AG04449 (cell line): ENCODE data around the gene MRM1.
"Not testable (repeated sequence)": the region's sequence is repeated elsewhere in the genome, so short reads cannot be mapped to it uniquely, and the experiment has no call there.

ENCODE experiments used
- CTCF ChIA-PET: fragments of 350-600 bp; formaldehyde crosslinking; extraction: SDS; loops from one replicate; lab custom pipeline; 2021; ENCODE audit warnings: antibody characterized with exemption; lab: Yijun Ruan, JAX
- POLR2A ChIA-PET: fragments of 400-600, 350-600 bp; formaldehyde crosslinking; extraction: SDS; loops from one replicate; lab custom pipeline; 2020; ENCODE audit warnings: antibody characterized with exemption, inconsistent platforms; lab: Yijun Ruan, JAX
- DNase-seq: peaks from one replicate; pipeline ENCODE4 v3.0.0-alpha.2; 2010; ENCODE audit warnings: low read depth, low spot score
- H3K4me3 ChIP-seq: 2 replicates; pipeline ENCODE4 v1.5.1; 2011; ENCODE audit warnings: low read depth, mild to moderate bottlenecking, control low read depth, low read length
- CTCF ChIP-seq: IDR thresholded peaks from one replicate; pipeline ENCODE4 v1.5.1; 2011; ENCODE audit warnings: mild to moderate bottlenecking, moderate library complexity, low read length, control low read depth, inconsistent platforms; ENCODE audit not compliant: insufficient read depth; ENCODE audit errors: missing control alignments

Gene MRM1

GRCh38 chr17:36602924-36603384, 1.6 kb downstream of the MRM1 start:
- POLR2A ChIA-PET = interaction anchor here (0.7 to 3.0 kb wide), 3 partner anchors 11 to 59 kb away, joined by 3 to 23 read pairs (median 3); partner anchors contain the start of gene DHRS11
- TF ChIP-seq CTCF = peak; percentile 73
- CTCF ChIA-PET = interaction anchor here (0.7 to 7.0 kb wide), 52 partner anchors 10 to 1241 kb away, joined by 3 to 82 read pairs (median 4); partner anchors contain the start of gene DHRS11

GRCh38 chr17:36605028-36605427, 3.6 kb downstream of the MRM1 start:
- DNase-seq, POLR2A ChIA-PET, H3K4me3 ChIP-seq: not testable (repeated sequence)
- CTCF ChIA-PET = interaction anchor here (3.5 to 7.0 kb wide), 3 partner anchors 12 to 635 kb away, joined by 27 to 82 read pairs (median 34); partner anchors contain the start of gene DHRS11

More at GRCh38 chr17:36602924-36603384, 1.6 kb downstream of the MRM1 start:
- H3K4me3 ChIP-seq = peak overlapping the region; percentile 97
- no peak for DNase-seq

- ChIA-PET CTCF (interaction anchor here (1.0 to 2.1 kb wide), 6 partner anchors 22 to 789 kb away, joined by 3 to 11 read pairs (median 5); no protein-coding TSS in a partner anchor), POLR2A (no interaction called here)
- H3K4me3 ChIP-seq = no peak overlapping the region
- TF ChIP-seq CTCF = no peak
- no peak for DNase-seq
Observed at GRCh38 chr17:36608280-36608679, 6.9 kb downstream of the MRM1 start.

GRCh38 chr17:36608794-36609497, 7.6 kb downstream of the MRM1 start:
- ChIA-PET CTCF (interaction anchor here (0.6 to 2.1 kb wide), 6 partner anchors 8 to 789 kb away, joined by 3 to 11 read pairs (median 6); no protein-coding TSS in a partner anchor), POLR2A (no interaction called here)
- no peak overlapping the region for H3K4me3 ChIP-seq
- TF ChIP-seq CTCF = peak; percentile 76
- DNase-seq = no peak

DNA sequence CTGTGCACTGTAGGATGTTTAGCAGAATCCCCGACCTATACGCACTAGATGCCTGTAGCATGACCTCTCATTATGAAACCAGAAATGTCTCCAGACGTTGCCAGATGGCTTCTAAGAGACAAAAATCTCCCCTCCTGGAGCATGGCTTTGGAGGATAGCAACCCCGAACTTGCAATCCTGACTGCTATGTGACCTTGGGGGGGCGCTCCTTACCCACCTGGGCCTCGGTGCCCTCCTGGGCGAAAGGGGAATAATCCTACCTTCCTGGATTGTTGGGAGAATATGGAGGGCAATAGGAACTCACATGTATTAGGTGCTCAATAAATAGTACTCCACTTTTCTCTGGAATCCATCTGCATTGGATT, 8.1 kb downstream of the MRM1 start:
- CTCF ChIA-PET = interaction anchor here (0.6 to 2.1 kb wide), 3 partner anchors 7 to 439 kb away, joined by 3 to 11 read pairs (median 4); no protein-coding TSS in a partner anchor
- no peak for TF ChIP-seq CTCF
- no peak overlapping the region for H3K4me3 ChIP-seq
- POLR2A ChIA-PET = no interaction called here
- no peak for DNase-seq

DNA sequence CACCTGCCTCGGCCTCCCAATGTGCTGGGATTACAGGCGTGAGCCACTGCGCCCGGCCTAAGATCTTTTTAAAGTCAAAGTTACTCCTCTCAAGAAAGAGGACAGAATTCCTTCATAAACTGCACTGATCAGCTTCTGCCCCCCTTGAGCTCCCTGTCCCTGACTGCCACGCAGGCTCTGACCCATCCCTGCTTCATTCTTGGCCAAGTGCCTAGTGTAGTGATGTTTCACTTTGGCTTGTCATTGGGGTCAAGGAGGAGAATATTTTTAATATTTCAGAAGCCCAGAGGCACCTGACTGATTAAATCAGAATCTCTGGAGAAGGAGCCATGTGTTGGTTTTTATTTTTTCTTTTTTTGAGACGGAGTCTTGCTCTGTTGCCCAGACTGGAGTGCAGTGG, 9.1 kb downstream of the MRM1 start:
- POLR2A ChIA-PET = no interaction called here
- no peak overlapping the region for H3K4me3 ChIP-seq
- no peak for DNase-seq
- no peak for TF ChIP-seq CTCF
- CTCF ChIA-PET = interaction anchor here (1.5 to 9.4 kb wide), 5 partner anchors 9 to 631 kb away, joined by 3 to 93 read pairs (median 9); partner anchors contain the start of gene MRM1
